Measurements from ENCODE around the gene ISG15. TPM values are rescaled to one million over a fixed set of nuclear protein-coding genes. Genes with fewer than 3 reads are reported as not detected.

The ISG15 gene
- total and polyA plus RNA-seq, 2 of the 13 experiments (the other 11 are each of a cell fraction or from before 2014, with no cell fraction given), result 42.1 to 54.9 TPM

- TF ChIP-seq THRA (CRISPR knock-in tag; IDR thresholded peaks at IDR 0.05; ENCODE audit: borderline replicate concordance) (0 out of 2 replicates have a peak, but pooled peaks have one; percentile 40), ZNF891 (CRISPR knock-in tag; IDR thresholded peaks at IDR 0.05) (peak; percentile 78), DBP (CRISPR knock-in tag; IDR thresholded peaks at IDR 0.05; ENCODE audit: not compliant biosample characterization) (no peak), ZNF780A (CRISPR knock-in tag; IDR thresholded peaks at IDR 0.05) (0 out of 2 replicates have a peak, but pooled peaks have one; percentile 42), MXD1 (CRISPR knock-in tag; IDR thresholded peaks at IDR 0.05) (peak; percentile 79), ATF4 (CRISPR knock-in tag; IDR thresholded peaks at IDR 0.05) (peak in 1 of 2 experiments; percentile 89; a peak in 2 of 4 replicates), E2F2 (CRISPR knock-in tag; IDR thresholded peaks at IDR 0.05; ENCODE audit: borderline replicate concordance) (no peak; the same call in 1 of the 2 replicates), RFXAP (CRISPR knock-in tag; IDR thresholded peaks at IDR 0.05; ENCODE audit: borderline replicate concordance) (0 out of 2 replicates have a peak, but pooled peaks have one; percentile 23), SKIL (CRISPR knock-in tag; IDR thresholded peaks at IDR 0.05; ENCODE audit: borderline replicate concordance) (no peak), ZMYM4 (CRISPR knock-in tag; IDR thresholded peaks at IDR 0.05) (no peak; the same call in 1 of the 2 replicates), ZNF691 (CRISPR knock-in tag; IDR thresholded peaks at IDR 0.05; ENCODE audit: borderline replicate concordance, low read depth) (peak; percentile 86; the same call in 1 of the 2 replicates), NFE2L1 (CRISPR knock-in tag; IDR thresholded peaks at IDR 0.05; ENCODE audit: borderline replicate concordance) (peak; percentile 66; the same call in 1 of the 2 replicates), ZSCAN31 (CRISPR knock-in tag; IDR thresholded peaks at IDR 0.05; ENCODE audit: low read depth) (peak; percentile 50; the same call in 1 of the 2 replicates), GPBP1L1 (CRISPR knock-in tag; IDR thresholded peaks at IDR 0.05) (no peak), MXI1 (IDR thresholded peaks at IDR 0.05; ENCODE audit: borderline replicate concordance, low read depth, low read length) (peak; percentile 89; the same call in 2 of the 3 replicates), HOXA9 (CRISPR knock-in tag; IDR thresholded peaks at IDR 0.05; ENCODE audit: borderline replicate concordance) (peak; percentile 32; the same call in 1 of the 2 replicates), ZKSCAN8 (CRISPR knock-in tag; IDR thresholded peaks at IDR 0.05; ENCODE audit: borderline replicate concordance) (no peak; the same call in 1 of the 2 replicates)
Measured at GRCh38 chr1:1000357-1001056, 12.8 kb upstream of the ISG15 start (continued).

Data from HepG2 (cell line).